Superior temporal gyrus (tissue), 1 donor: Measurements from ENCODE around the gene IFNLR1.

ENCODE experiments used
- DNase-seq: peaks from one replicate; pipeline ENCODE4 v3.0.0-alpha.2; 2016; ENCODE audit errors: extremely low spot score

Gene IFNLR1

GRCh38 chr1:24147816-24148215 is 39.3 kb downstream of the IFNLR1 start:
- DNase-seq = no peak

- DNase-seq = no peak
Measured at GRCh38 chr1:24147194-24147593, 39.9 kb downstream of the IFNLR1 start.

GRCh38 chr1:24142546-24143534 is 44.2 kb downstream of the IFNLR1 start, which contains the start of gene IL22RA1:
Gene IL22RA1, minus strand, starts transcription at chr1:24143140. Its CDS starts 58 bp downstream, at chr1:24143082.
- no peak for DNase-seq

- DNase-seq = no peak
Measured at GRCh38 chr1:24141311-24141997, 45.6 kb downstream of the IFNLR1 start.

- no peak for DNase-seq
Measured at GRCh38 chr1:24140741-24141181, 46.3 kb downstream of the IFNLR1 start.

GRCh38 chr1:24139841-24140425 is 47.2 kb downstream of the IFNLR1 start:
- DNase-seq = no peak

GRCh38 chr1:24139222-24139489 is 47.9 kb downstream of the IFNLR1 start:
- no peak for DNase-seq

GRCh38 chr1:24138476-24139221 is 48.4 kb downstream of the IFNLR1 start:
- DNase-seq = no peak

- no peak for DNase-seq
Measured at GRCh38 chr1:24136956-24137539, 50.0 kb downstream of the IFNLR1 start.

- no peak for DNase-seq
Measured at GRCh38 chr1:24134376-24134775, 52.7 kb downstream of the IFNLR1 start.

- no peak for DNase-seq
Measured at GRCh38 chr1:24133819-24134218, 53.3 kb downstream of the IFNLR1 start.

GRCh38 chr1:24130385-24130784 is 56.7 kb downstream of the IFNLR1 start:
- DNase-seq = no peak

GRCh38 chr1:24127801-24128363 is 59.2 kb downstream of the IFNLR1 start:
- no peak for DNase-seq

- no peak for DNase-seq
Measured at GRCh38 chr1:24127134-24127800, 59.8 kb downstream of the IFNLR1 start.

GRCh38 chr1:24126672-24127023 is 60.4 kb downstream of the IFNLR1 start:
- no peak for DNase-seq

- DNase-seq = no peak
Measured at GRCh38 chr1:24126018-24126671, 60.9 kb downstream of the IFNLR1 start.

GRCh38 chr1:24125456-24125855 is 61.6 kb downstream of the IFNLR1 start:
- DNase-seq = no peak

GRCh38 chr1:24124980-24125379 is 62.1 kb downstream of the IFNLR1 start:
- no peak for DNase-seq

- no peak for DNase-seq
Measured at GRCh38 chr1:24123611-24124010, 63.5 kb downstream of the IFNLR1 start.

GRCh38 chr1:24122776-24123175 is 64.3 kb downstream of the IFNLR1 start:
- DNase-seq = no peak
